Measurements from ENCODE around the gene MRPS26. TPM values are rescaled to one million over a fixed set of nuclear protein-coding genes. Genes with fewer than 3 reads are reported as not detected.

The MRPS26 gene
- total and polyA plus RNA-seq, 7 experiments from 2014 or later: 22.2 to 94.2 (median 30.9) TPM

Other genes with a start within 250 kb of the MRPS26 start
- gene CPXM1, start 245.4 kb upstream of the MRPS26 start, total RNA-seq: 1 to 10 TPM in 2 of 5 experiments, under 1 TPM in 3; 0.19 to 1.8 (median 0.32) TPM
- gene CPXM1, start 245.4 kb upstream of the MRPS26 start, polyA plus RNA-seq: under 1 TPM in 1 of 2 donors, not detected in 1; 0.12 TPM
- not detected for gene C20orf141, start 231.1 kb upstream of the MRPS26 start, total RNA-seq
- not detected for gene C20orf141, start 231.1 kb upstream of the MRPS26 start, polyA plus RNA-seq
- not detected for gene TMEM239, start 229.7 kb upstream of the MRPS26 start, total RNA-seq
- not detected for gene TMEM239, start 229.7 kb upstream of the MRPS26 start, polyA plus RNA-seq
- 100 to 1,000 TPM in 1 of 5 experiments, 10 to 100 TPM in 4; 27.8 to 105 (median 72.5) TPM for gene PCED1A, start 205.4 kb upstream of the MRPS26 start, total RNA-seq
- 10 to 100 TPM; 23.6 to 27.3 TPM for gene PCED1A, start 205.4 kb upstream of the MRPS26 start, polyA plus RNA-seq
- 10 to 100 TPM; 45.5 to 62.4 (median 56.1) TPM for gene VPS16, start 205.3 kb upstream of the MRPS26 start, total RNA-seq
- gene VPS16, start 205.3 kb upstream of the MRPS26 start, polyA plus RNA-seq: 10 to 100 TPM; 25.0 to 43.3 TPM
- gene PTPRA, start 172.6 kb upstream of the MRPS26 start, total RNA-seq: 10 to 100 TPM; 68.0 to 86.6 (median 81.2) TPM
- gene PTPRA, start 172.6 kb upstream of the MRPS26 start, polyA plus RNA-seq: 10 to 100 TPM; 27.5 to 41.7 TPM
- 1 to 10 TPM in 4 of 5 experiments, under 1 TPM in 1; 0.88 to 2.9 (median 1.4) TPM for gene GNRH2, start 2.4 kb upstream of the MRPS26 start, total RNA-seq
- gene GNRH2, start 2.4 kb upstream of the MRPS26 start, polyA plus RNA-seq: not detected
- gene OXT, start 25.6 kb downstream of the MRPS26 start, total RNA-seq: 1 to 10 TPM in 2 of 5 experiments, not detected in 3; 1.8 to 2.3 TPM
- gene OXT, start 25.6 kb downstream of the MRPS26 start, polyA plus RNA-seq: 1 to 10 TPM; 1.2 to 1.4 TPM
- under 1 TPM in 1 of 5 experiments, not detected in 4; 0.89 TPM for gene AVP, start 38.7 kb downstream of the MRPS26 start, total RNA-seq
- gene AVP, start 38.7 kb downstream of the MRPS26 start, polyA plus RNA-seq: not detected
- 10 to 100 TPM; 24.5 to 41.9 (median 30.6) TPM for gene FASTKD5, start 113.8 kb downstream of the MRPS26 start, total RNA-seq
- gene FASTKD5, start 113.8 kb downstream of the MRPS26 start, polyA plus RNA-seq: 10 to 100 TPM; 21.2 to 26.3 TPM
- gene UBOX5, start 113.8 kb downstream of the MRPS26 start, total RNA-seq: 10 to 100 TPM in 2 of 5 experiments, 1 to 10 TPM in 3; 8.3 to 13.8 (median 9.5) TPM
- gene UBOX5, start 113.8 kb downstream of the MRPS26 start, polyA plus RNA-seq: 1 to 10 TPM; 5.8 to 8.7 TPM
- 10 to 100 TPM in 4 of 5 experiments, under 1 TPM in 1; 0.73 to 34.6 (median 22.0) TPM for gene LZTS3, start 127.5 kb downstream of the MRPS26 start, total RNA-seq
- 1 to 10 TPM; 4.4 to 4.8 TPM for gene LZTS3, start 127.5 kb downstream of the MRPS26 start, polyA plus RNA-seq
- gene DDRGK1, start 158.6 kb downstream of the MRPS26 start, total RNA-seq: 10 to 100 TPM; 39.4 to 60.3 (median 46.6) TPM
- gene DDRGK1, start 158.6 kb downstream of the MRPS26 start, polyA plus RNA-seq: 10 to 100 TPM; 40.6 to 58.0 TPM
- 10 to 100 TPM; 37.7 to 71.2 (median 43.5) TPM for gene ITPA, start 163.4 kb downstream of the MRPS26 start, total RNA-seq
- gene ITPA, start 163.4 kb downstream of the MRPS26 start, polyA plus RNA-seq: 10 to 100 TPM; 50.1 to 62.3 TPM
- 1 to 10 TPM in 2 of 5 experiments, under 1 TPM in 2, not detected in 1; 0.19 to 1.5 (median 0.93) TPM for gene SLC4A11, start 193.1 kb downstream of the MRPS26 start, total RNA-seq
- not detected for gene SLC4A11, start 193.1 kb downstream of the MRPS26 start, polyA plus RNA-seq

Data from naive thymus-derived CD4-positive, alpha-beta T cell (primary cell).